SW480 (cell line): ENCODE results near the gene CTSS.
A peak's percentile ranks its signal among the peaks of the same experiment; 100 is the strongest.

Source experiments
- DNase-seq: peaks from one replicate; pipeline ENCODE4 v3.0.0-alpha.2; 2016; ENCODE audit warnings: low spot score

CTSS gene

DNA sequence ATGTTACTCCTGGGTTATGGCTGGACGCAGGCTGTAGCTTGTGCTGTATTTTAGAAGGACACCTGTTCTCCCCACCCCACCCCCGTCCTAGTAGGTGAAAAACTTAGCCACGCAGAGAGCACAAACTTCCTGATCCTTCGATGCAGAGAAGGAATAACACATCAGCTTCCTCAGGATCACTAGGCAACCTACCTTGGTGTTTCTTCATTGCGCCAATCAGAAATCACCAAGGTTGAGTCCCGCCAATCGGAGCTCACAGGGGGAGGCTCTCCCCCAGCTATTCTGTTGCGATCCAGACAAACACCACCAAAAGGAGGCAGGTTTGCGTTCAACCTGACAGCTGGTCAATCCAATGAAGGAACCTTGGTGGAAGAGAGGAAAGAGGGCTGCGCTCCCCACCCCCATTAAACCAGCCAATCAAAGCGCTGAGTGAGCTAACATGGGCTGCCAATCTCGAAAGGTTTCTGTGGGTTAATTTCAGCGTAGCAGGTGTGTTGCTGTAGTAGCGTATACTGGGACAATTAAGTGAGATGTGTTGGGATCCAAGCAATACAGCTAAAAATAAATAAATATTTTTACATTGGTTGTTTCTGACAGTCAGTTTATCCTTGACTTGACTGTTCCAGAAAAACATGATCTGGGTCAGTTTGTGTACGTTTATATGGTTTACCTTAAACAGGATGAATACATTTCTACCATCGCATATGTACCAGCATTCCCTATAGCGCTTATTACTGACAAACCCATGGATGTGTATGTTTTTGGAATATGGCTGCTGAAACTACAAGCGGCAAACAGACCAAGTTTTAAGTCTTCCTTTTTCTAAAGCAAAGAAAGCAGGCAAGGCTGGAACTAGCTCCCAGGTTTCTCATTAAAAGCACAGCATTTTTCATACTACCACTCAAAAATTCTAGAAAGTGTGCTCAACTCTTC, 68.3 kb downstream of the CTSS start, which contains the start of gene GOLPH3L:
Gene GOLPH3L (minus strand): TSS at position 160 of the 933 bp plus-strand sequence. CDS start 2,316 bp downstream, outside the sequence.
- peak; percentile 99 for DNase-seq

DNA sequence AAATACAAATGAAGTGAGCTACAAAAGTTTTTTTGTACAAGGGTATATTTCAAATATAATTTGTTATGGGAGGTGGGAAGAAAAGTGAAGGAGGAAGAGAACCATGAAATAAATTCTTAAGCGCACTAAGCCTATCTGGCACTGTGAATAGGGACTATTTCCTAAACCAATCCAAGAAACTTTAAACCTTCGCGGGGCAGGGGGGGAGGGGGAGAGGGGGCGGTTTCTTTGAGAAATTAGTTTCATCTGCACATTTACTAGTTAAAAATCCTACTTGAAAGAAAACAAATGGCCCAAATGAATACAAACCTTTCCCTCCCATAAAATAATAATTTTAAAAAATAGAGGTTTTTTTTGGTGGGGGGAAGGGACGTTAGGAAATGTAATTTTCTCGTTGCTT, 69.0 kb downstream of the CTSS start:
- DNase-seq = peak; percentile 16

DNA sequence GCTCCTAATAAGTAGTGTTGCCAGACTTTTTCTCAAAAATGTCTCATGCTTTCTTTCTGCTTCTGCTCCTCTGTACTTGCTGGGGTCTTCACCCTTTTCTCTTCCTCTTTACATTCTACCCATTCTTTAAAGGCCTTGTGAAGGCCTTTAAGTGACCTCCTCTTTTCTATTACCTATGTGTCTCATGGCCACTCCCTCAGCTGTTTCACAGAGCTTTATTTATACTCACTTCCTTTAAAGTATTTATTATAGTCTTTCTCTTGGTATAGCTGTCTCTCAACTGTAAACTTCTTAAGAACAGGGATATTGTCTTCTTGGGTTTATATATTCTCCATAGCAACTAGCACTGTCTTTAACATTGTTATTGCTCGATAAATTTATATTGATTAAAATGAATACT, 69.4 kb downstream of the CTSS start:
- DNase-seq = no peak

DNA sequence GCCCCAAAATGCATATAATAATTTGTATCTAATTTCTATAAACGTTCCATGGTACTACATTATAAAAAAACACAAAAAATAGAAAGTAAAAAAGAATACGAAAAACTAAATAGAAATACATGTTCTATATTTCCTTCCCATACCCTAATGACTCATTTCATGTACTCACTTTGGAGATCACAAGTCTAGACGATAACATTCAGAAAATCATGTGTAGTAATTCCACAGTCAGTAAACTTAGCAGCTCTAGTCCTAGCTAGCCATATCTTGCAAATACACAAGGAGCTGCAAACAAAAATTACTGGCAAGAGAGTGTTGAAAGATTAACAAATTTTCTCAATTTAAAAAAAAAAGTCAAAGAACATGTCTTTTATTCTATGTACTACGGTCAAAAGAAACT, 70.0 kb downstream of the CTSS start:
- DNase-seq = no peak

DNA sequence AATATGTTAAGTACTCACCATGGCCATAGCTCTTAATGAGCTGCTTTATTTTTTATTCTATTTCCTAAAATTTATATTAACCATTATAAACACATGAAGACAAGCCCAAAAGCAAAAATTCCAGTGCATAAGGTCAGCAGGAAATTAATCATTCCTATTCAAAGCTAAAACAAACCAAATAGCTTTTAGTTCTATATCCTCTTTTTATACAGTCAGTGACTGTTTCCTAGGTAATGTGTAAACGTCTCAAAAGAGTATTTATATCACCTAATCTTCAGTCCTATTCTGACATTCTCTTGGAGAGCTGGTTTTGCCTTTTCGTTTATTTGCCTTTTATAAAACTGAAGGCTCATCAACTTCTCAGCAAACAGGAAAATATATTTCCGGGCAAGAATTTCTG, 72.9 kb downstream of the CTSS start:
- no peak for DNase-seq

DNA sequence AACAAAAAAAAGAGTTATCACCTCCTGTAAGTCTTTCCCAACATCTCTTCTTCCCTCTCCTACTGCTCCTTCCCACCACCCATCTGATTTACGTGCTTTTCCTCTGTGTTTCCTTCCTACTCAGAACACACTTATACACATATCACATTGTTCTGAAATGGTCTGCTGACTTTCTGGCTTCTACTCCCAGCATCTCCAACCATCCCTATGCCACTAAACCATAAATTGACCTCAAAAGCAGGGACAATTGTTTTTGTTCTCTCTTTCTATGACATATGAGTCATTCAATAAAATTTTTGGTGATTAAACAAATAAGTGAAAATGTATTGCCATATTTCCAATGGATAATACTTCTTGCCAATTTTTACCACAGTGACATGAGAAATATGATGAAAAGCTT, 76.8 kb downstream of the CTSS start:
- no peak for DNase-seq

DNA sequence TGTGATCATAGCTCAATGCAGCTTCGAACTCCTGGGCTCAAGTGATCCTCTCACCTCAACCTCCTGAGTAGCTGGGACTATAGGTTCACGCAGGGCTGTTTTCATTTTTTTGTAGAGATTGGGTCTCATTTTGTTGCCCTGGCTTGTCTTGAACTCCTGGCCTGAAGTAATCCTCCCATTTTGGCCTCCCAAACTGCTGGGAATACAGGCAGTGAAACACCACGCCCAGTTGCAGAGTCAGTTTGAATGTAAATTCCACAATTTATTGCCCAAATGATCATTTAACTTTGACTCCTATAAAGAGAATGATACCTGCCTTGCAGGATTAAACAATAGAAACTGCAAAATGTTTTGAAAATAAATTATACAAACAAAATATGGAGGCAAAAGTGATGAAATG, 79.3 kb downstream of the CTSS start:
- DNase-seq = no peak

DNA sequence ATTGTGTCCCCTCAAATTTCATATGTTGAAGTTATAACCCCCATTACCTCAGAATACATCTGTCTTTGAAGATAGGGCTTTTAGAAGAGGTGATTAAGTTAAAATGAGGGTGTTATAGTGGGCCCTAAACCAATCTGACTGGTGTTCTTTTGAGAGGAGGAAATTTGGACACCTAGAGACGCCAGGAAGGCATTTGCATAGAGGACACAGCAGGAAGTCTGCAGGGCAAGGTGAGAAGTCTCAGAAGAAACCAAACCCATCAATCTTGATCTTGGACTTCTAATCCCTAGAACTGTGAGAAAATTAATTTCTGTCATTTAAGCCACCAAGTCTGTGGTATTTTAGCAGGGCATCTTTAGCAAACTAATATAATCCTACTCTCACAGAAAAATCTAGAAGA, 81.7 kb downstream of the CTSS start:
- DNase-seq = no peak
